ENCODE data around the gene TBC1D2. TPM values are rescaled to one million over a fixed set of nuclear protein-coding genes. Genes with fewer than 3 reads are reported as not detected.
"Not testable (repeated sequence)": the region's sequence is repeated elsewhere in the genome, so short reads cannot be mapped to it uniquely, and the experiment has no call there.

The TBC1D2 gene
- total RNA-seq, 1 experiment from 2014 or later: 11.1 TPM

DNA sequence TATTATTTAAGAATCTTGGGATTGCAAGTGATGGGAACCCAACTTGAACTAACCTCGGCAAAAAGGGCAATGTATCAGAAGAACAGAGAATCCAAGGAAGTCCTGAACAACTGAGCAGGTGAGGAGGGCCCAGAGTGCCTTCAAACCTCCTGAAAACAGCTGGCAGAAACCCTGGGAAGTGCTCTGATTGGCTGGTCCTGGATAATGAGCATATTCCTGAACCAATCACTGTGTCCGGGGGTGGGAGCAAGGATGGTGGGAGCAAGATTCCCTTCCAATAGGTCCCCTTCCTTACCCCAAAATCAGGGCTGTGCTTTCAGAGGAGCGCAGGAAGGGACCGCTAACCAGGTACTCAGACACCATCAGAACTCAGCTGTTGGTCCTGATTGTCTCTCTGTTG, 31.9 kb upstream of the TBC1D2 start:
- H3K4me3 Mint-ChIP-seq: no peak overlapping the region
- H3K27ac Mint-ChIP-seq: no peak overlapping the region
- ChIA-PET CTCF (interaction anchor here (1.3 kb wide), 1 partner anchor 53 kb away, joined by 4 read pairs; no protein-coding TSS in a partner anchor), POLR2A (no interaction called here)
- peaks cover 35% of the 10 kb centered on the region for H3K4me1 Mint-ChIP-seq
- no peaks in the 10 kb centered on the region for H3K36me3 Mint-ChIP-seq
- H3K27me3 Mint-ChIP-seq (ENCODE audit: low read depth): peaks cover 5% of the 10 kb centered on the region; the same call in 1 of the 2 replicates
- ATAC-seq: peak; percentile 90
- H3K9me3 Mint-ChIP-seq: no peaks in the 10 kb centered on the region
- TF ChIP-seq ETV6 (CRISPR knock-in tag; IDR thresholded peaks at IDR 0.05): no peak
- TF ChIP-seq NFYB (CRISPR knock-in tag; conservative IDR thresholded peaks at IDR 0.05; ENCODE audit: low read depth): peak; percentile 96
- DNase-seq (ENCODE audit: low spot score): peak; percentile 64

- TF ChIP-seq AR (CRISPR knock-in tag; IDR thresholded peaks at IDR 0.05): no peak
- Mint-ChIP-seq H3K27ac (no peak overlapping the region), H3K36me3 (no peaks in the 10 kb centered on the region), H3K9me3 (no peaks in the 10 kb centered on the region), H3K4me1 (peaks cover 24% of the 10 kb centered on the region), H3K4me3 (no peak overlapping the region), H3K27me3 (ENCODE audit: low read depth) (peaks cover 2% of the 10 kb centered on the region; the same call in 1 of the 2 replicates)
- DNase-seq (ENCODE audit: low spot score): no peak
- ChIA-PET CTCF (no interaction called here), POLR2A (no interaction called here)
- no peak for ATAC-seq
Observed at GRCh38 chr9:98285446-98285845, 30.0 kb upstream of the TBC1D2 start.

DNA sequence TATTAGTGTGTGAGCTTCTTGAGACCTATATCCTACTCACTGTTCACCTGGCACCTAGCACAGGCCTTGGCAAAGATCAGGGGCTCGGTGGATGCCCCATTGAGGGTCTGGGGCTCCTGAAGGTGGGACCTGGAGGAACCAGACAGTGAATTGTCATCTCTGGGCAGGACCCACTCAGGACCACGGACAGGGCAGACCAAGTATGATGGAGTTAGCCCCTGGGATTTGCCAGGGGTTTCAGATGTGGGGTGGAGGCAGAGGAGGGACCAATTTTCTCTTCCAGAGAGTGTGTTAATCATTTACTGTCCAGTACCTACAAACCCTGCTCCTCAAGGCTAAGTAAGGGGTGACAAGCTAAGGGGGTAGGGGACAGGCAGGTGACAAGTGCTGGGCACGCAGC, 29.3 kb upstream of the TBC1D2 start:
- CTCF ChIA-PET: no interaction called here

DNA sequence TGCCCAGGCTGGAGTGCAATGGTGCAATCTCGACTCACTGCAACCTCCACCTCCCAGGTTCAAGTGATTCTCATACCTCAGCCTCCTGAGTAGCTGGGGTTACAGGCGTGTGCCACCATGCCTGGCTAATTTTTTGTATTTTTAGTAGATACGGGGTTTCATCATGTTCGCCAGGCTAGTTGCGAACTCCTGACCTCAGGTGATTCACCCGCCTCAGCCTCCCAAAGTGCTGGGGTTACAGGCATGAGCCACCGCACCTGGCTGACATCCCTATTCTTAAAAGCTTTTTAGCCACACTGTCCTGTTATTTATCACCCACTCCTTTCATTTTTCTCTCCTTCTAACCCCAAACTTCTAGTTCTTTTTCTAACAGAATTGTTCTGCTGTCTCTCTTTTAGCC, 27.7 kb upstream of the TBC1D2 start:
- H3K27ac Mint-ChIP-seq; H3K4me3 Mint-ChIP-seq; ATAC-seq; H3K36me3 Mint-ChIP-seq; POLR2A ChIA-PET; H3K27me3 Mint-ChIP-seq (ENCODE audit: low read depth); DNase-seq (ENCODE audit: low spot score); H3K9me3 Mint-ChIP-seq: not testable (repeated sequence)
- CTCF ChIA-PET: interaction anchor here (0.7 kb wide), 1 partner anchor 209 kb away, joined by 3 read pairs; no protein-coding TSS in a partner anchor
- peaks cover 13% of the 10 kb centered on the region for H3K4me1 Mint-ChIP-seq

More for the DNA sequence above, 29.3 kb upstream of the TBC1D2 start:
- ATAC-seq: no peak
- TF ChIP-seq CREB1 (CRISPR knock-in tag; IDR thresholded peaks at IDR 0.05): no peak
- TF ChIP-seq JUN (CRISPR knock-in tag; IDR thresholded peaks at IDR 0.05): no peak
- TF ChIP-seq, protein P1, sequence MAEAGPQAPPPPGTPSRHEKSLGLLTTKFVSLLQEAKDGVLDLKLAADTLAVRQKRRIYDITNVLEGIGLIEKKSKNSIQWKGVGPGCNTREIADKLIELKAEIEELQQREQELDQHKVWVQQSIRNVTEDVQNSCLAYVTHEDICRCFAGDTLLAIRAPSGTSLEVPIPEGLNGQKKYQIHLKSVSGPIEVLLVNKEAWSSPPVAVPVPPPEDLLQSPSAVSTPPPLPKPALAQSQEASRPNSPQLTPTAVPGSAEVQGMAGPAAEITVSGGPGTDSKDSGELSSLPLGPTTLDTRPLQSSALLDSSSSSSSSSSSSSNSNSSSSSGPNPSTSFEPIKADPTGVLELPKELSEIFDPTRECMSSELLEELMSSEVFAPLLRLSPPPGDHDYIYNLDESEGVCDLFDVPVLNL (CRISPR knock-in tag; IDR thresholded peaks at IDR 0.05; ENCODE audit: borderline replicate concordance, low read depth): no peak
- TF ChIP-seq RORB (CRISPR knock-in tag; IDR thresholded peaks at IDR 0.05): no peak
- no peak for TF ChIP-seq ZNF416 (CRISPR knock-in tag; IDR thresholded peaks at IDR 0.05)
- no peak for TF ChIP-seq TEAD4 (CRISPR knock-in tag; IDR thresholded peaks at IDR 0.05)
- TF ChIP-seq GRHL2 (CRISPR knock-in tag; IDR thresholded peaks at IDR 0.05; ENCODE audit: insufficient replicate concordance, severe bottlenecking): no peak
- TF ChIP-seq JAZF1 (CRISPR knock-in tag; IDR thresholded peaks at IDR 0.05): no peak
- no peak for TF ChIP-seq MXD4 (CRISPR knock-in tag; IDR thresholded peaks at IDR 0.05; ENCODE audit: borderline replicate concordance)
- no peak for TF ChIP-seq OVOL2 (CRISPR knock-in tag; IDR thresholded peaks at IDR 0.05; ENCODE audit: borderline replicate concordance)
- no peak for TF ChIP-seq NFATC4 (CRISPR knock-in tag; IDR thresholded peaks at IDR 0.05)
- H3K36me3 Mint-ChIP-seq: no peaks in the 10 kb centered on the region
- H3K27ac Mint-ChIP-seq: no peak overlapping the region
- H3K4me3 Mint-ChIP-seq: no peak overlapping the region
- POLR2A ChIA-PET: no interaction called here
- DNase-seq (ENCODE audit: low spot score): no peak
- H3K9me3 Mint-ChIP-seq: no peaks in the 10 kb centered on the region
- peaks cover 24% of the 10 kb centered on the region for H3K4me1 Mint-ChIP-seq
- peaks cover 2% of the 10 kb centered on the region; the same call in 1 of the 2 replicates for H3K27me3 Mint-ChIP-seq (ENCODE audit: low read depth)

DNA sequence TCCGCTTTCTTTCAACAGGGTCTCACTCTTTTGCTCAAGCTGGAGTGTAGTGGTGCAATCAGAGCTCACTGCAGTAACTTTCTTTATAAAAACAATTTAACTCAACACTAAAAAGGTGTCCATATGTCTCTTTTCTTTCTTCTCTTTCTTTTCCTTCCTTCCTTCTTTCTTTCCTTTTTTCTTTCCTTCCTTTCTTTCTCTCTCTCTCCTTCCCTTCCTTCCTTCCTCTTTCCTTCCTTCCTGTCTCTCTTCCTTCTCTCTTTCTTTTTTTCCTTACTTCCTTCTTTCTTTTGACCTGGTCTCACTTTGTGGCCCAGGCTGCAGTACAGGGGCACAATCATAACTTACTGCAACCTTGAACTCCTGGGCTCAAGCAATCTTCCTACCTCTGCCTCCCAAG, 25.8 kb upstream of the TBC1D2 start:
- ChIA-PET CTCF (no interaction called here), POLR2A (no interaction called here)
- DNase-seq (ENCODE audit: low spot score) (no peak), ATAC-seq (no peak)
- H3K36me3 Mint-ChIP-seq: no peaks in the 10 kb centered on the region
- H3K4me3 Mint-ChIP-seq: no peak overlapping the region
- H3K4me1 Mint-ChIP-seq: peaks cover 15% of the 10 kb centered on the region
- H3K9me3 Mint-ChIP-seq: 0 out of 2 replicates have a peak, but pooled peaks cover 3% of the 10 kb centered on the region
- H3K27me3 Mint-ChIP-seq (ENCODE audit: low read depth): peaks cover 10% of the 10 kb centered on the region; the same call in 1 of the 2 replicates
- no peak overlapping the region for H3K27ac Mint-ChIP-seq
- no peak for TF ChIP-seq ETV6 (CRISPR knock-in tag; IDR thresholded peaks at IDR 0.05)
- no peak for TF ChIP-seq ZNF396 (CRISPR knock-in tag; IDR thresholded peaks at IDR 0.05; ENCODE audit: borderline replicate concordance)
- TF ChIP-seq, protein P2, sequence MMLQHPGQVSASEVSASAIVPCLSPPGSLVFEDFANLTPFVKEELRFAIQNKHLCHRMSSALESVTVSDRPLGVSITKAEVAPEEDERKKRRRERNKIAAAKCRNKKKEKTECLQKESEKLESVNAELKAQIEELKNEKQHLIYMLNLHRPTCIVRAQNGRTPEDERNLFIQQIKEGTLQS (CRISPR knock-in tag; conservative IDR thresholded peaks at IDR 0.05): no peak
- TF ChIP-seq NR1H2 (CRISPR knock-in tag; IDR thresholded peaks at IDR 0.05): no peak
- TF ChIP-seq, protein P3, sequence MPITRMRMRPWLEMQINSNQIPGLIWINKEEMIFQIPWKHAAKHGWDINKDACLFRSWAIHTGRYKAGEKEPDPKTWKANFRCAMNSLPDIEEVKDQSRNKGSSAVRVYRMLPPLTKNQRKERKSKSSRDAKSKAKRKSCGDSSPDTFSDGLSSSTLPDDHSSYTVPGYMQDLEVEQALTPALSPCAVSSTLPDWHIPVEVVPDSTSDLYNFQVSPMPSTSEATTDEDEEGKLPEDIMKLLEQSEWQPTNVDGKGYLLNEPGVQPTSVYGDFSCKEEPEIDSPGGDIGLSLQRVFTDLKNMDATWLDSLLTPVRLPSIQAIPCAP (CRISPR knock-in tag; IDR thresholded peaks at IDR 0.05): no peak
- TF ChIP-seq, protein P4, sequence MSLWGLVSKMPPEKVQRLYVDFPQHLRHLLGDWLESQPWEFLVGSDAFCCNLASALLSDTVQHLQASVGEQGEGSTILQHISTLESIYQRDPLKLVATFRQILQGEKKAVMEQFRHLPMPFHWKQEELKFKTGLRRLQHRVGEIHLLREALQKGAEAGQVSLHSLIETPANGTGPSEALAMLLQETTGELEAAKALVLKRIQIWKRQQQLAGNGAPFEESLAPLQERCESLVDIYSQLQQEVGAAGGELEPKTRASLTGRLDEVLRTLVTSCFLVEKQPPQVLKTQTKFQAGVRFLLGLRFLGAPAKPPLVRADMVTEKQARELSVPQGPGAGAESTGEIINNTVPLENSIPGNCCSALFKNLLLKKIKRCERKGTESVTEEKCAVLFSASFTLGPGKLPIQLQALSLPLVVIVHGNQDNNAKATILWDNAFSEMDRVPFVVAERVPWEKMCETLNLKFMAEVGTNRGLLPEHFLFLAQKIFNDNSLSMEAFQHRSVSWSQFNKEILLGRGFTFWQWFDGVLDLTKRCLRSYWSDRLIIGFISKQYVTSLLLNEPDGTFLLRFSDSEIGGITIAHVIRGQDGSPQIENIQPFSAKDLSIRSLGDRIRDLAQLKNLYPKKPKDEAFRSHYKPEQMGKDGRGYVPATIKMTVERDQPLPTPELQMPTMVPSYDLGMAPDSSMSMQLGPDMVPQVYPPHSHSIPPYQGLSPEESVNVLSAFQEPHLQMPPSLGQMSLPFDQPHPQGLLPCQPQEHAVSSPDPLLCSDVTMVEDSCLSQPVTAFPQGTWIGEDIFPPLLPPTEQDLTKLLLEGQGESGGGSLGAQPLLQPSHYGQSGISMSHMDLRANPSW (CRISPR knock-in tag; conservative IDR thresholded peaks at IDR 0.05; ENCODE audit: low read depth): no peak
- TF ChIP-seq GTF2I (CRISPR knock-in tag; conservative IDR thresholded peaks at IDR 0.05): no peak

Data from WTC11 (cell line).